OCI-LY3 (cell line): ENCODE results near the gene NOL3.

Experiments
- CTCF ChIP-seq: fragments of 200-600, 300-600 bp; sonication (generic); IDR thresholded peaks from 2 replicates; pipeline ENCODE4 v1.5.1; 2014; ENCODE audit warnings: antibody characterized with exemption, low read length, low read depth
- EZH2phosphoT487 ChIP-seq: fragments of 200-600 bp; shearing (Covaris generic); IDR thresholded peaks from 2 replicates; pipeline ENCODE4 v1.6.1; 2018; ENCODE audit warnings: antibody characterized with exemption, mixed run types, low read depth

GRCh38 chr16:67201411-67202345 is 31.3 kb downstream of the NOL3 start:
- TF ChIP-seq CTCF (no peak), EZH2phosphoT487 (no peak)
